Breast epithelium (tissue), 3 donors: ENCODE data around the gene VPS16.

Experiments
- POLR2A ChIP-seq: fragments of 450-650 bp; IDR thresholded peaks from one replicate; pipeline ENCODE4 v1.6.1; 2016; ENCODE audit warnings: antibody characterized with exemption, mild to moderate bottlenecking, moderate library complexity
- POLR2AphosphoS5 ChIP-seq, 3 donors: sonication (generic); formaldehyde crosslinking; IDR thresholded peaks; one replicate each; pipeline ENCODE4 v1.6.1; 2017; ENCODE audit warnings: antibody characterized with exemption in 3 of 3
- TF ChIP-seq, protein P1 (sequence below), 3 donors: fragments of 450-650 bp; IDR thresholded peaks; one replicate each; pipeline ENCODE4 v1.5.1; 2016 to 2017; ENCODE audit warnings: antibody characterized with exemption in 3 of 3, mild to moderate bottlenecking in 3 of 3, moderate library complexity in 3 of 3

DNA sequence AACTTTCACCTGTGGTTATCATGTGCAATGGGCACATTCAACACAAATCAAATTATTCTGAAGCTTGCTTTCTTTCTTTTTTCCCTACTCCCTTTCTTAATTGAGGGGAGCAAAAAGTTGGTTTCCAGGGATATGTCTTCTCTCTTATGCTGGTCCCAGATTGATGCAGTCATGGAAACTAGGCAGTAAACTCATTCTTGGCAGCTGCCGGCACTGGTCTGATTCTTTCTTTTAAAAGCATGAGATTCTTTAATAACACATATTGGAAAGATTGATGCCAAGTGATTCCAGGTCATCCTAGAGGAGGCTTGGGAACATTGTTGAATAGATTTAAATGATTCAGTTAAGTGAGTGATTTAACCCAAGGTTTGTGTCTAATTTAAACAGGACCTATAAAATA, 61.7 kb downstream of the VPS16 start:
- TF ChIP-seq POLR2AphosphoS5 (IDR thresholded peaks at IDR 0.05) (no peak), POLR2A (no peak)
- TF ChIP-seq, protein P1, sequence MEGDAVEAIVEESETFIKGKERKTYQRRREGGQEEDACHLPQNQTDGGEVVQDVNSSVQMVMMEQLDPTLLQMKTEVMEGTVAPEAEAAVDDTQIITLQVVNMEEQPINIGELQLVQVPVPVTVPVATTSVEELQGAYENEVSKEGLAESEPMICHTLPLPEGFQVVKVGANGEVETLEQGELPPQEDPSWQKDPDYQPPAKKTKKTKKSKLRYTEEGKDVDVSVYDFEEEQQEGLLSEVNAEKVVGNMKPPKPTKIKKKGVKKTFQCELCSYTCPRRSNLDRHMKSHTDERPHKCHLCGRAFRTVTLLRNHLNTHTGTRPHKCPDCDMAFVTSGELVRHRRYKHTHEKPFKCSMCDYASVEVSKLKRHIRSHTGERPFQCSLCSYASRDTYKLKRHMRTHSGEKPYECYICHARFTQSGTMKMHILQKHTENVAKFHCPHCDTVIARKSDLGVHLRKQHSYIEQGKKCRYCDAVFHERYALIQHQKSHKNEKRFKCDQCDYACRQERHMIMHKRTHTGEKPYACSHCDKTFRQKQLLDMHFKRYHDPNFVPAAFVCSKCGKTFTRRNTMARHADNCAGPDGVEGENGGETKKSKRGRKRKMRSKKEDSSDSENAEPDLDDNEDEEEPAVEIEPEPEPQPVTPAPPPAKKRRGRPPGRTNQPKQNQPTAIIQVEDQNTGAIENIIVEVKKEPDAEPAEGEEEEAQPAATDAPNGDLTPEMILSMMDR (IDR thresholded peaks at IDR 0.05) = no peak
